HepG2 (cell line): ENCODE results near the gene PRSS53. TPM values are rescaled to one million over a fixed set of nuclear protein-coding genes. Genes with fewer than 3 reads are reported as not detected.
A peak's percentile ranks its signal among the peaks of the same experiment; 100 is the strongest.

Experiments used
- ADNP ChIP-seq: sonication (generic); formaldehyde crosslinking; IDR thresholded peaks from 2 replicates; pipeline ENCODE4 v1.4.0; 2020; ENCODE audit warnings: missing genetic modification reagents
- BCL6 ChIP-seq: IDR thresholded peaks from 2 replicates; pipeline ENCODE4 v1.6.1; 2016; ENCODE audit warnings: missing genetic modification reagents, missing compliant biosample characterization
- DR1 ChIP-seq: sonication (generic); formaldehyde crosslinking; IDR thresholded peaks from 2 replicates; pipeline ENCODE4 v1.8.0; 2021; ENCODE audit warnings: mild to moderate bottlenecking, missing genetic modification reagents, inconsistent platforms
- ETV6 ChIP-seq: sonication (generic); formaldehyde crosslinking; conservative IDR thresholded peaks from 2 replicates; pipeline ENCODE4 v1.4.0; 2020; ENCODE audit warnings: missing genetic modification reagents
- FOXC1 ChIP-seq: sonication (generic); formaldehyde crosslinking; IDR thresholded peaks from 2 replicates; pipeline ENCODE4 v1.8.0; 2022; ENCODE audit warnings: mild to moderate bottlenecking, missing genetic modification reagents, borderline replicate concordance
- GMEB2 ChIP-seq: IDR thresholded peaks from 2 replicates; pipeline ENCODE4 v1.6.1; 2016; ENCODE audit warnings: missing biosample characterization, missing genetic modification reagents, low read depth
- HNF4G ChIP-seq, 2 experiments: sonication (generic) in 1 of 2; formaldehyde crosslinking in 1 of 2; IDR thresholded peaks; 2 replicates each; pipeline versions ENCODE4 v1.4.0 to v1.6.1; 2011 to 2020; ENCODE audit warnings: borderline replicate concordance in 2 of 2, low read depth in 2 of 2, mild to moderate bottlenecking in 2 of 2, low read length in 1 of 2, missing genetic modification reagents in 1 of 2, moderate library complexity in 1 of 2
- KLF13 ChIP-seq: sonication (generic); formaldehyde crosslinking; IDR thresholded peaks from 2 replicates; pipeline ENCODE4 v1.4.0; 2020; ENCODE audit warnings: mild to moderate bottlenecking, missing genetic modification reagents
- MED1 ChIP-seq: sonication (generic); formaldehyde crosslinking; IDR thresholded peaks from 2 replicates; pipeline ENCODE4 v1.4.0; 2020; ENCODE audit warnings: missing genetic modification reagents
- MTA1 ChIP-seq: sonication (generic); formaldehyde crosslinking; IDR thresholded peaks from 2 replicates; pipeline ENCODE4 v1.4.0; 2020; ENCODE audit warnings: missing genetic modification reagents, mild to moderate bottlenecking, borderline replicate concordance
- NFKB2 ChIP-seq: sonication (generic); formaldehyde crosslinking; IDR thresholded peaks from 2 replicates; pipeline ENCODE4 v1.4.0; 2020; ENCODE audit warnings: missing genetic modification reagents, borderline replicate concordance
- RBM39 ChIP-seq: fragments of 200-400 bp; formaldehyde crosslinking; IDR thresholded peaks from one replicate; pipeline ENCODE4 v1.6.1; 2018; ENCODE audit warnings: antibody characterized with exemption, mild to moderate bottlenecking, low read depth, low read length; ENCODE audit not compliant: poor library complexity, severe bottlenecking
- SKI ChIP-seq: fragments of 450-650 bp; IDR thresholded peaks from one replicate; pipeline ENCODE4 v1.6.1; 2018; ENCODE audit warnings: mild to moderate bottlenecking; ENCODE audit not compliant: partially characterized antibody
- TCF7L2 ChIP-seq: IDR thresholded peaks from 2 replicates; pipeline ENCODE4 v1.6.1; 2011; ENCODE audit warnings: mild to moderate bottlenecking, low read depth, low read length, moderate library complexity
- USF2 ChIP-seq, 2 experiments: sonication (generic) in 1 of 2; formaldehyde crosslinking in 1 of 2; IDR thresholded peaks; 2 replicates each; pipeline versions ENCODE4 v1.5.1 to v1.6.1; 2011 to 2020; ENCODE audit warnings: borderline replicate concordance in 1 of 2, low read depth in 1 of 2, low read length in 1 of 2, mild to moderate bottlenecking in 1 of 2, missing genetic modification reagents in 1 of 2, moderate library complexity in 1 of 2
- ZNF136 ChIP-seq: sonication (generic); formaldehyde crosslinking; IDR thresholded peaks from 2 replicates; pipeline ENCODE4 v1.8.1; 2022; ENCODE audit warnings: low read depth, mild to moderate bottlenecking, moderate library complexity, missing genetic modification reagents
- ZNF280B ChIP-seq: sonication (generic); formaldehyde crosslinking; IDR thresholded peaks from 2 replicates; pipeline ENCODE4 v1.5.0; 2020; ENCODE audit warnings: missing genetic modification reagents, mild to moderate bottlenecking, borderline replicate concordance
- ZNF354B ChIP-seq: sonication (generic); formaldehyde crosslinking; IDR thresholded peaks from 2 replicates; pipeline ENCODE4 v1.8.0; 2022; ENCODE audit warnings: mild to moderate bottlenecking, missing genetic modification reagents
- ZNF501 ChIP-seq: sonication (generic); formaldehyde crosslinking; IDR thresholded peaks from 2 replicates; pipeline ENCODE4 v1.5.1; 2020; ENCODE audit warnings: mild to moderate bottlenecking, moderate library complexity, missing genetic modification reagents
- ZNF879 ChIP-seq: sonication (generic); formaldehyde crosslinking; IDR thresholded peaks from 2 replicates; pipeline ENCODE4 v1.8.1; 2023; ENCODE audit warnings: missing genetic modification reagents
- polyA plus RNA-seq, 8 experiments: library from polyadenylated mRNA; depleted of rRNA in 3 of 8; stranded (reverse) in 7 of 8; unstranded in 1 of 8; fragments of >200 nt; fragmentation: Illumina TruSeq in 4 of 8; extraction: Trizol in 4 of 8; gene quantifications; 2 replicates each; pipeline versions ENCODE4 v1.2.1 to v1.2.3, GENCODE V29; 2011 to 2016; ENCODE audit warnings: low read depth in 4 of 8, missing spikeins in 1 of 8, mixed read lengths in 1 of 8; ENCODE audit not compliant: insufficient read depth in 1 of 8
- total RNA-seq, 5 experiments: library from RNA; depleted of rRNA; stranded (reverse); fragments of >200 nt; fragmentation: Illumina TruSeq; extraction: Trizol; gene quantifications; 2 replicates each; pipeline ENCODE4 v1.2.3, GENCODE V29; 2016; ENCODE audit warnings: low read depth in 1 of 5
- TF ChIP-seq, protein P1 (sequence below): sonication (generic); formaldehyde crosslinking; IDR thresholded peaks from 2 replicates; pipeline ENCODE4 v1.4.0; 2020; ENCODE audit warnings: mild to moderate bottlenecking, missing genetic modification reagents

The PRSS53 gene
- total and polyA plus RNA-seq, 2 of the 13 experiments (the other 11 are each of a cell fraction or from before 2014, with no cell fraction given) = 2.2 to 7.4 TPM

GRCh38 chr16:31108035-31108793 lies 19.5 kb upstream of the PRSS53 start, which contains the start of gene BCKDK (continued):
- peak; percentile 80; the same call in 1 of the 2 replicates for TF ChIP-seq NFKB2 (CRISPR knock-in tag)
- TF ChIP-seq TCF7L2 = no peak
- peak; percentile 21; the same call in 1 of the 2 replicates for TF ChIP-seq BCL6 (CRISPR knock-in tag)
- TF ChIP-seq, protein P1, sequence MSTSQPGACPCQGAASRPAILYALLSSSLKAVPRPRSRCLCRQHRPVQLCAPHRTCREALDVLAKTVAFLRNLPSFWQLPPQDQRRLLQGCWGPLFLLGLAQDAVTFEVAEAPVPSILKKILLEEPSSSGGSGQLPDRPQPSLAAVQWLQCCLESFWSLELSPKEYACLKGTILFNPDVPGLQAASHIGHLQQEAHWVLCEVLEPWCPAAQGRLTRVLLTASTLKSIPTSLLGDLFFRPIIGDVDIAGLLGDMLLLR (CRISPR knock-in tag) = no peak
- TF ChIP-seq SKI = peak; percentile 34
- peak; percentile 82; the same call in 1 of the 2 replicates for TF ChIP-seq ZNF501 (CRISPR knock-in tag)
- TF ChIP-seq DR1 (CRISPR knock-in tag) = 0 out of 2 replicates have a peak, but pooled peaks have one; percentile 33
- TF ChIP-seq ETV6 (CRISPR knock-in tag) = 0 out of 2 replicates have a peak, but pooled peaks have one; percentile 57
- no peak for TF ChIP-seq ZNF879
- no peak for TF ChIP-seq ZNF136 (CRISPR knock-in tag)
- peak; percentile 73; the same call in 1 of the 2 replicates for TF ChIP-seq MTA1 (CRISPR knock-in tag)
- TF ChIP-seq KLF13 (CRISPR knock-in tag) = no peak
- TF ChIP-seq MED1 (CRISPR knock-in tag) = peak; percentile 73
- TF ChIP-seq ZNF354B = no peak; the same call in 1 of the 2 replicates
- no peak for TF ChIP-seq HNF4G (IDR thresholded peaks at IDR 0.05; ENCODE audit: borderline replicate concordance, low read depth, low read length)
- TF ChIP-seq HNF4G (CRISPR knock-in tag; IDR thresholded peaks at IDR 0.05; ENCODE audit: borderline replicate concordance, low read depth) = no peak
- peak; percentile 86; the same call in 1 of the 2 replicates for TF ChIP-seq FOXC1 (CRISPR knock-in tag)
- peak; percentile 92 for TF ChIP-seq GMEB2 (CRISPR knock-in tag)
- TF ChIP-seq ZNF280B (CRISPR knock-in tag) = no peak
- TF ChIP-seq RBM39 = no peak
- TF ChIP-seq ADNP (CRISPR knock-in tag) = no peak
- no peak for TF ChIP-seq USF2 (IDR thresholded peaks at IDR 0.05; ENCODE audit: low read depth, low read length)
- no peak; the same call in 1 of the 2 replicates for TF ChIP-seq USF2 (CRISPR knock-in tag; IDR thresholded peaks at IDR 0.05; ENCODE audit: borderline replicate concordance)
